HCT116 (cell line): ENCODE results near the gene KCNIP4. TPM values are rescaled to one million over a fixed set of nuclear protein-coding genes. Genes with fewer than 3 reads are reported as not detected.

Experiments used
- ATAC-seq: fragments of 200-7000 bp; cut with Tn5 transposase; 2 replicates; pipeline ENCODE4 v1.9.1; 2020; ENCODE audit warnings: mild to moderate bottlenecking, moderate library complexity
- BruUV-seq: library from RNA; stranded (reverse); fragments of 400-500 nt; replicated peaks from 2 replicates; lab custom pipeline; 2021; lab: Mats Ljungman, UMichigan
- CTCF ChIA-PET: fragments of 300-600 bp; sonication (Branson Sonifier 250); formaldehyde crosslinking; loops from one replicate; lab custom pipeline; 2021; ENCODE audit warnings: antibody characterized with exemption; lab: Charles Lee
- POLR2A ChIA-PET: fragments of 300-600, 350-600 bp; sonication (Branson Sonifier 250); formaldehyde crosslinking; loops from one replicate; lab custom pipeline; 2021; ENCODE audit warnings: antibody characterized with exemption; lab: Charles Lee
- RAD21 ChIA-PET, 2 experiments: fragments of 300-600 bp; sonication (Branson Sonifier 250); formaldehyde crosslinking; loops; one replicate each; lab custom pipeline; 2023; ENCODE audit warnings: low total read pairs in 2 of 2; ENCODE audit not compliant: uncharacterized antibody in 2 of 2, unreplicated experiment in 2 of 2, low non-redundant PET in 1 of 2; lab: Charles Lee
- DNase-seq: peaks from one replicate; pipeline ENCODE4 v3.0.0-alpha.2; 2010; ENCODE audit warnings: low read depth, low spot score
- H2AFZ ChIP-seq: fragments of 200-600 bp; shearing (Covaris generic), sonication (generic); 2 replicates; pipeline ENCODE4 v1.6.1; 2017; ENCODE audit warnings: low read depth, mixed run types, mixed read lengths, antibody characterized with exemption, low read length; ENCODE audit not compliant: poor library complexity, severe bottlenecking
- H3K27ac ChIP-seq: 2 replicates; pipeline ENCODE4 v1.5.1; 2012; ENCODE audit warnings: low read depth, low read length
- H3K27me3 ChIP-seq: fragments of 200-600 bp; sonication (generic); 2 replicates; pipeline ENCODE4 v1.6.1; 2016; ENCODE audit warnings: mixed run types, low read length, mixed read lengths; ENCODE audit not compliant: insufficient read depth
- H3K36me3 ChIP-seq, 2 experiments: fragments of 200-500 bp in 1 of 2; fragments of 200-600 bp in 1 of 2; sonication (Bioruptor generic) in 1 of 2; sonication (generic) in 1 of 2; 2 replicates each; pipeline versions ENCODE4 v1.5.1 to v1.6.1; 2014 to 2016; ENCODE audit warnings: low read length in 2 of 2, inconsistent platforms in 1 of 2, mixed read lengths in 1 of 2, mixed run types in 1 of 2; ENCODE audit not compliant: insufficient read depth in 2 of 2, control insufficient read depth in 1 of 2
- H3K4me1 ChIP-seq, 2 experiments: fragments of 200-600 bp in 1 of 2; sonication (generic) in 1 of 2; 2 replicates each; pipeline versions ENCODE4 v1.5.1 to v1.6.1; 2012 to 2017; ENCODE audit warnings: low read length in 2 of 2, inconsistent platforms in 1 of 2, mild to moderate bottlenecking in 1 of 2, mixed read lengths in 1 of 2, mixed run types in 1 of 2, moderate library complexity in 1 of 2; ENCODE audit not compliant: insufficient read depth in 2 of 2, control insufficient read depth in 1 of 2
- H3K4me2 ChIP-seq: fragments of 200-600 bp; sonication (generic); 2 replicates; pipeline ENCODE4 v1.6.1; 2017; ENCODE audit warnings: mixed run types, low read length, mixed read lengths
- H3K4me3 ChIP-seq, 2 experiments: fragments of 200-600 bp in 1 of 2; sonication (generic) in 1 of 2; replicated peaks in 1 of 2; 2 replicates each; pipeline ENCODE4 v1.5.1; 2011 to 2016; ENCODE audit warnings: low read length in 2 of 2, control low read depth in 1 of 2, low read depth in 1 of 2, mild to moderate bottlenecking in 1 of 2, mixed read lengths in 1 of 2, mixed run types in 1 of 2
- H3K79me2 ChIP-seq: fragments of 200-600 bp; sonication (generic); 2 replicates; pipeline ENCODE4 v1.6.1; 2017; ENCODE audit warnings: mild to moderate bottlenecking, mixed run types, low read length, moderate library complexity, mixed read lengths; ENCODE audit not compliant: insufficient read depth
- H3K9ac ChIP-seq: fragments of 200-600 bp; sonication (generic); 2 replicates; pipeline ENCODE4 v1.6.1; 2016; ENCODE audit warnings: low read length, mixed read lengths
- H3K9me2 ChIP-seq: fragments of 200-600 bp; sonication (generic), shearing (Covaris generic); 2 replicates; pipeline ENCODE4 v1.6.1; 2017; ENCODE audit warnings: mixed run types, mild to moderate bottlenecking, moderate library complexity; ENCODE audit not compliant: insufficient read depth
- H3K9me3 ChIP-seq, 2 experiments: fragments of 200-500 bp in 1 of 2; fragments of 200-600 bp in 1 of 2; sonication (Bioruptor generic) in 1 of 2; sonication (generic) in 1 of 2; 2 replicates each; pipeline ENCODE4 v1.6.1; 2014 to 2017; ENCODE audit warnings: low read length in 2 of 2, mixed read lengths in 2 of 2, inconsistent platforms in 1 of 2, low read depth in 1 of 2, mild to moderate bottlenecking in 1 of 2, mixed run types in 1 of 2, moderate library complexity in 1 of 2; ENCODE audit not compliant: control insufficient read depth in 1 of 2, insufficient read depth in 1 of 2
- H4K20me1 ChIP-seq: fragments of 200-600 bp; sonication (generic), shearing (Covaris generic); 2 replicates; pipeline ENCODE4 v1.6.1; 2017; ENCODE audit warnings: mixed run types, mild to moderate bottlenecking, moderate library complexity; ENCODE audit not compliant: insufficient read depth
- CBX3 ChIP-seq: IDR thresholded peaks from 2 replicates; pipeline ENCODE4 v1.6.1; 2012; ENCODE audit warnings: low read depth
- CEBPB ChIP-seq: IDR thresholded peaks from 2 replicates; pipeline ENCODE4 v1.6.1; 2012; ENCODE audit warnings: low read depth
- ELF1 ChIP-seq: IDR thresholded peaks from 2 replicates; pipeline ENCODE4 v1.6.1; 2012; ENCODE audit warnings: low read depth, borderline replicate concordance
- EZH2 ChIP-seq: fragments of 200-600 bp; sonication (generic); IDR thresholded peaks from 2 replicates; pipeline ENCODE4 v1.6.1; 2017; ENCODE audit warnings: antibody characterized with exemption, mixed run types
- FOSL1 ChIP-seq: IDR thresholded peaks from 2 replicates; pipeline ENCODE4 v1.6.1; 2012; ENCODE audit warnings: low read depth
- JUND ChIP-seq: IDR thresholded peaks from 2 replicates; pipeline ENCODE4 v1.6.1; 2012
- POLR2AphosphoS5 ChIP-seq: IDR thresholded peaks from 2 replicates; pipeline ENCODE4 v1.6.1; 2011; ENCODE audit warnings: mild to moderate bottlenecking, low read depth, low read length, moderate library complexity
- RAD21 ChIP-seq: IDR thresholded peaks from 2 replicates; pipeline ENCODE4 v1.6.1; 2012; ENCODE audit warnings: low read depth, mild to moderate bottlenecking
- SIN3A ChIP-seq: IDR thresholded peaks from 2 replicates; pipeline ENCODE4 v1.6.1; 2012; ENCODE audit warnings: low read depth
- SP1 ChIP-seq: IDR thresholded peaks from 2 replicates; pipeline ENCODE4 v1.6.1; 2012; ENCODE audit warnings: low read depth
- YY1 ChIP-seq: IDR thresholded peaks from 2 replicates; pipeline ENCODE4 v1.6.1; 2011; ENCODE audit warnings: low read length, low read depth, moderate library complexity, mild to moderate bottlenecking; ENCODE audit not compliant: insufficient replicate concordance; ENCODE audit errors: extremely low read depth
- intact Hi-C: fragments of 100-400 bp; cut with micrococcal nuclease; formaldehyde crosslinking; loops from 2 replicates; pipeline ENCODE4 v1.10.0; 2022
- total RNA-seq: library from RNA; stranded (reverse); gene quantifications from one replicate; pipeline ENCODE4 v1.2.1, GENCODE V29; 2021; ENCODE audit not compliant: unreplicated experiment
- TF ChIP-seq, protein P1 (sequence below): IDR thresholded peaks from 2 replicates; pipeline ENCODE4 v1.6.1; 2012
- TF ChIP-seq, protein P2 (sequence below): IDR thresholded peaks from 2 replicates; pipeline ENCODE4 v1.6.1; 2011; ENCODE audit warnings: mild to moderate bottlenecking, low read length, moderate library complexity; ENCODE audit not compliant: insufficient replicate concordance; ENCODE audit errors: extremely low read depth
- TF ChIP-seq, protein P3 (sequence below): IDR thresholded peaks from 2 replicates; pipeline ENCODE4 v1.6.1; 2012; ENCODE audit warnings: low read depth
- TF ChIP-seq, protein P4 (sequence below), 3 experiments: fragments of 200-600 bp in 1 of 3; sonication (generic) in 1 of 3; IDR thresholded peaks in 2 of 3; conservative IDR thresholded peaks in 1 of 3; 2 replicates each; pipeline ENCODE4 v1.5.1; 2012 to 2017; ENCODE audit warnings: low read depth in 2 of 3, low read length in 2 of 3, antibody characterized with exemption in 1 of 3, borderline replicate concordance in 1 of 3, control low read depth in 1 of 3, mild to moderate bottlenecking in 1 of 3, mixed read lengths in 1 of 3, mixed run types in 1 of 3, moderate library complexity in 1 of 3; ENCODE audit not compliant: insufficient read depth in 1 of 3

KCNIP4 gene
- total RNA-seq, 1 experiment from 2014 or later, result not detected

DNA sequence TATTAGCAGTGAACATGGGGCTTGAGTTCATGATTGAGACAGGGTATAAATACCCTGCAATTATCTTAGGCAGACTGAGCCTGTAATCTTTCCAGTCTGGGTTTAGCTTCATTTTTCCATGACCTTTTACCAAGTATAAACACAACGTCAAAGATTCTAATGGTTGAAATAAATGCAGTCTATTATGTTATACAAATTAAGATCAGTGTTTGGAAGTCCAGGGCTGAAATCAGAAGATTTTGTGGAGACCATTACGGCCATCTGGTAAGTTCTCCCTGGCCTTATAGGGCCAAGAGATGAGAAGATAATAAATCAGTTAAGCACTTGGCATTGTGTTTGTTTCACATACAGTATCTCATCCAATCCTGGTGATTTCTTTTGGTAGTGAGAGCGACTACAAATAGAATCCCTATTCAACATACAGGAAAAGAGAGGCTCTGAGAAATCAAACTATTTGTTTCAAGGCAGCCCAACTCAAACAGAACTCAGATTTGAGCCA, 822.5 kb downstream of the KCNIP4 start:
- Histone ChIP-seq H3K27ac (no peak overlapping the region), H3K4me3 (no peak overlapping the region), H3K79me2 (no peaks in the 10 kb centered on the region), H3K9me2 (no peaks in the 10 kb centered on the region), H3K4me2 (no peak overlapping the region), H4K20me1 (no peaks in the 10 kb centered on the region), H3K27me3 (no peaks in the 10 kb centered on the region), H2AFZ (no peak overlapping the region), H3K9me3 (peaks cover 0 to 14% of the 10 kb centered on the region in 2 experiments; a peak in 2 of 4 replicates), H3K4me1 (no peaks in the 10 kb centered on the region), H3K9ac (no peak overlapping the region), H3K36me3 (no peaks in the 10 kb centered on the region)
- BruUV-seq, result no TSS peak
- no peak for ATAC-seq
- ChIA-PET RAD21 (no interaction called here), POLR2A (no interaction called here), CTCF (no interaction called here)
- intact Hi-C loops, result no loop called here
- DNase-seq, result no peak
- TF ChIP-seq EZH2 (no peak), ELF1 (no peak), JUND (no peak), CEBPB (no peak), YY1 (no peak), RAD21 (no peak), SIN3A (no peak), FOSL1 (no peak), POLR2AphosphoS5 (no peak), SP1 (no peak), CBX3 (no peak)
- TF ChIP-seq, protein P1, sequence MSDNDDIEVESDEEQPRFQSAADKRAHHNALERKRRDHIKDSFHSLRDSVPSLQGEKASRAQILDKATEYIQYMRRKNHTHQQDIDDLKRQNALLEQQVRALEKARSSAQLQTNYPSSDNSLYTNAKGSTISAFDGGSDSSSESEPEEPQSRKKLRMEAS, result no peak
- TF ChIP-seq, protein P2, sequence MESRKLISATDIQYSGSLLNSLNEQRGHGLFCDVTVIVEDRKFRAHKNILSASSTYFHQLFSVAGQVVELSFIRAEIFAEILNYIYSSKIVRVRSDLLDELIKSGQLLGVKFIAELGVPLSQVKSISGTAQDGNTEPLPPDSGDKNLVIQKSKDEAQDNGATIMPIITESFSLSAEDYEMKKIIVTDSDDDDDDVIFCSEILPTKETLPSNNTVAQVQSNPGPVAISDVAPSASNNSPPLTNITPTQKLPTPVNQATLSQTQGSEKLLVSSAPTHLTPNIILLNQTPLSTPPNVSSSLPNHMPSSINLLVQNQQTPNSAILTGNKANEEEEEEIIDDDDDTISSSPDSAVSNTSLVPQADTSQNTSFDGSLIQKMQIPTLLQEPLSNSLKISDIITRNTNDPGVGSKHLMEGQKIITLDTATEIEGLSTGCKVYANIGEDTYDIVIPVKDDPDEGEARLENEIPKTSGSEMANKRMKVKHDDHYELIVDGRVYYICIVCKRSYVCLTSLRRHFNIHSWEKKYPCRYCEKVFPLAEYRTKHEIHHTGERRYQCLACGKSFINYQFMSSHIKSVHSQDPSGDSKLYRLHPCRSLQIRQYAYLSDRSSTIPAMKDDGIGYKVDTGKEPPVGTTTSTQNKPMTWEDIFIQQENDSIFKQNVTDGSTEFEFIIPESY, result no peak
- TF ChIP-seq, protein P3, sequence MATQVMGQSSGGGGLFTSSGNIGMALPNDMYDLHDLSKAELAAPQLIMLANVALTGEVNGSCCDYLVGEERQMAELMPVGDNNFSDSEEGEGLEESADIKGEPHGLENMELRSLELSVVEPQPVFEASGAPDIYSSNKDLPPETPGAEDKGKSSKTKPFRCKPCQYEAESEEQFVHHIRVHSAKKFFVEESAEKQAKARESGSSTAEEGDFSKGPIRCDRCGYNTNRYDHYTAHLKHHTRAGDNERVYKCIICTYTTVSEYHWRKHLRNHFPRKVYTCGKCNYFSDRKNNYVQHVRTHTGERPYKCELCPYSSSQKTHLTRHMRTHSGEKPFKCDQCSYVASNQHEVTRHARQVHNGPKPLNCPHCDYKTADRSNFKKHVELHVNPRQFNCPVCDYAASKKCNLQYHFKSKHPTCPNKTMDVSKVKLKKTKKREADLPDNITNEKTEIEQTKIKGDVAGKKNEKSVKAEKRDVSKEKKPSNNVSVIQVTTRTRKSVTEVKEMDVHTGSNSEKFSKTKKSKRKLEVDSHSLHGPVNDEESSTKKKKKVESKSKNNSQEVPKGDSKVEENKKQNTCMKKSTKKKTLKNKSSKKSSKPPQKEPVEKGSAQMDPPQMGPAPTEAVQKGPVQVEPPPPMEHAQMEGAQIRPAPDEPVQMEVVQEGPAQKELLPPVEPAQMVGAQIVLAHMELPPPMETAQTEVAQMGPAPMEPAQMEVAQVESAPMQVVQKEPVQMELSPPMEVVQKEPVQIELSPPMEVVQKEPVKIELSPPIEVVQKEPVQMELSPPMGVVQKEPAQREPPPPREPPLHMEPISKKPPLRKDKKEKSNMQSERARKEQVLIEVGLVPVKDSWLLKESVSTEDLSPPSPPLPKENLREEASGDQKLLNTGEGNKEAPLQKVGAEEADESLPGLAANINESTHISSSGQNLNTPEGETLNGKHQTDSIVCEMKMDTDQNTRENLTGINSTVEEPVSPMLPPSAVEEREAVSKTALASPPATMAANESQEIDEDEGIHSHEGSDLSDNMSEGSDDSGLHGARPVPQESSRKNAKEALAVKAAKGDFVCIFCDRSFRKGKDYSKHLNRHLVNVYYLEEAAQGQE, result no peak
- TF ChIP-seq, protein P4, sequence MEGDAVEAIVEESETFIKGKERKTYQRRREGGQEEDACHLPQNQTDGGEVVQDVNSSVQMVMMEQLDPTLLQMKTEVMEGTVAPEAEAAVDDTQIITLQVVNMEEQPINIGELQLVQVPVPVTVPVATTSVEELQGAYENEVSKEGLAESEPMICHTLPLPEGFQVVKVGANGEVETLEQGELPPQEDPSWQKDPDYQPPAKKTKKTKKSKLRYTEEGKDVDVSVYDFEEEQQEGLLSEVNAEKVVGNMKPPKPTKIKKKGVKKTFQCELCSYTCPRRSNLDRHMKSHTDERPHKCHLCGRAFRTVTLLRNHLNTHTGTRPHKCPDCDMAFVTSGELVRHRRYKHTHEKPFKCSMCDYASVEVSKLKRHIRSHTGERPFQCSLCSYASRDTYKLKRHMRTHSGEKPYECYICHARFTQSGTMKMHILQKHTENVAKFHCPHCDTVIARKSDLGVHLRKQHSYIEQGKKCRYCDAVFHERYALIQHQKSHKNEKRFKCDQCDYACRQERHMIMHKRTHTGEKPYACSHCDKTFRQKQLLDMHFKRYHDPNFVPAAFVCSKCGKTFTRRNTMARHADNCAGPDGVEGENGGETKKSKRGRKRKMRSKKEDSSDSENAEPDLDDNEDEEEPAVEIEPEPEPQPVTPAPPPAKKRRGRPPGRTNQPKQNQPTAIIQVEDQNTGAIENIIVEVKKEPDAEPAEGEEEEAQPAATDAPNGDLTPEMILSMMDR (IDR thresholded peaks at IDR 0.05 in 2 of 3, conservative IDR thresholded peaks at IDR 0.05 in 1 of 3; ENCODE audit: borderline replicate concordance in 1 of 3, insufficient read depth in 1 of 3, low read depth in 2 of 3, low read length in 2 of 3), result no peak
